Vagina (tissue), 2 donors: ENCODE results near the gene GOLIM4.

Experiments
- CTCF ChIP-seq, 3 experiments: fragments of 450-650 bp in 2 of 3; fragments of 200-600 bp in 1 of 3; sonication (generic) in 1 of 3; IDR thresholded peaks; one replicate each; pipeline ENCODE4 v1.5.1; 2017 to 2019; ENCODE audit warnings: antibody characterized with exemption in 3 of 3, mild to moderate bottlenecking in 2 of 3, moderate library complexity in 2 of 3
- POLR2AphosphoS5 ChIP-seq, 2 donors: sonication (generic); formaldehyde crosslinking; IDR thresholded peaks; one replicate each; pipeline ENCODE4 v1.9.0; 2017; ENCODE audit warnings: antibody characterized with exemption in 2 of 2, mild to moderate bottlenecking in 2 of 2, low read depth in 1 of 2; ENCODE audit not compliant: insufficient read depth in 1 of 2

- TF ChIP-seq POLR2AphosphoS5 (IDR thresholded peaks at IDR 0.05; ENCODE audit: insufficient read depth in 1 of 2, low read depth in 1 of 2) (no peak), CTCF (IDR thresholded peaks at IDR 0.05) (no peak)
Observed at GRCh38 chr3:168139947-168140346, 44.2 kb upstream of the GOLIM4 start.
